Measurements from ENCODE around the gene CDS2. TPM values are rescaled to one million over a fixed set of nuclear protein-coding genes. Genes with fewer than 3 reads are reported as not detected.
A peak's percentile ranks its signal among the peaks of the same experiment; 100 is the strongest.
"Not testable (repeated sequence)": the region's sequence is repeated elsewhere in the genome, so short reads cannot be mapped to it uniquely, and the experiment has no call there.

CDS2 gene
- total RNA-seq, 2 experiments from 2014 or later: 56.2 to 58.3 TPM

DNA sequence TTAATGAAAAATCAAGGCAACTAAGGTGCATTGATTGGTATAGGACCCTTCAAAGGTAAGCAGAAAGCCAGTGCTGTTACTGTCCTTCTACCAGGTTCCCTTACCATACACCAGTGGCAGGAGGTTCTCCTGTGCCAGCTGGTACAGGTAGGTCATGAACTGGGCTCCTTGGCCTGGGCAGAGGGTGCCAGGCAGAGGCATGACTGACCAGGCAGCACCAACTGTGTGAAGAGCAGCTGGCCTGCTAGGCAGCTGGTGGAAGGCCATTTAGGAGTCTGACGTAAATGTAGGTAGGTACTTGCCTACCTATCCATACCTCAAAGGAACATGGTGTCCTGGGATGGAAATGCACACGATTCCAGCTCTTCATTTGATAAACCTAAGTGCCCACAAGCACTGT lies 30.3 kb upstream of the CDS2 start:
- Mint-ChIP-seq H3K4me1 (ENCODE audit: low read depth) (peaks cover 8% of the 10 kb centered on the region), H3K9me3 (ENCODE audit: insufficient read depth) (no peaks in the 10 kb centered on the region), H3K4me3 (no peak overlapping the region), H3K27me3 (ENCODE audit: low read depth) (no peaks in the 10 kb centered on the region), H3K36me3 (ENCODE audit: low read depth) (peaks cover 37% of the 10 kb centered on the region), H3K27ac (no peak overlapping the region)
- no peak for DNase-seq
- CTCF ChIA-PET: interaction anchor here (3.3 kb wide), 1 partner anchor 40 kb away, joined by 16 read pairs; no protein-coding TSS in a partner anchor
- POLR2A ChIA-PET: no interaction called here
- ATAC-seq: no peak

DNA sequence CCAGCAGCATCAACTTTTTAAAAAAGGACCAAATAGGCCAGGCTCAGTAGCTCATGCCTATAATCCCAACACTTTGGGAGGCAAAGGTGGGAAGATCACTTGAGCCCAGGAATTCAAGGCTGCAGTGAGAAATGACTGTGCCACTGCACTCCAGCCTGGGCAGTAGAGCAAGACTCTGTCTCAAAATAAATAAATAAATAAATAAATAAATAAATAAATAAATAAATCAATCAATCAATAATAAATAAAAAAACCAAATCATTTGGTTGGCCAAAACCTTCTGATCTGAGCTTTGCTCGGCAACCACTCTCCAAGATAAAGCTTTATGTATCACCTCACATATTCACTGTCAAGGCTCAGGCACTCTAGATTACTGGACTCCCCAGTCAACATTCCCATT lies 27.8 kb upstream of the CDS2 start:
- H3K9me3 Mint-ChIP-seq (ENCODE audit: insufficient read depth); H3K27ac Mint-ChIP-seq; H3K4me1 Mint-ChIP-seq (ENCODE audit: low read depth); H3K4me3 Mint-ChIP-seq; DNase-seq; ATAC-seq; H3K27me3 Mint-ChIP-seq (ENCODE audit: low read depth): not testable (repeated sequence)
- ChIA-PET CTCF (interaction anchor here (1.0 to 4.7 kb wide), 9 partner anchors 8 to 358 kb away, joined by 3 to 139 read pairs (median 4); no protein-coding TSS in a partner anchor), POLR2A (interaction anchor here (0.6 to 1.2 kb wide), 2 partner anchors 8 to 137 kb away, joined by 3 read pairs; no protein-coding TSS in a partner anchor)
- H3K36me3 Mint-ChIP-seq (ENCODE audit: low read depth): peaks cover 51% of the 10 kb centered on the region

GRCh38 chr20:5099909-5100308 lies 26.9 kb upstream of the CDS2 start:
- DNase-seq; H3K4me1 Mint-ChIP-seq (ENCODE audit: low read depth); H3K9me3 Mint-ChIP-seq (ENCODE audit: insufficient read depth); H3K27ac Mint-ChIP-seq; H3K27me3 Mint-ChIP-seq (ENCODE audit: low read depth); H3K4me3 Mint-ChIP-seq; ATAC-seq: not testable (repeated sequence)
- POLR2A ChIA-PET: interaction anchor here (1.7 kb wide), 1 partner anchor 45 kb away, joined by 4 read pairs; no protein-coding TSS in a partner anchor
- peaks cover 59% of the 10 kb centered on the region for H3K36me3 Mint-ChIP-seq (ENCODE audit: low read depth)
- CTCF ChIA-PET: interaction anchor here (1.0 to 4.7 kb wide), 32 partner anchors 8 to 359 kb away, joined by 3 to 139 read pairs (median 6); partner anchors contain the start of genes PCNA and SLC23A2

DNA sequence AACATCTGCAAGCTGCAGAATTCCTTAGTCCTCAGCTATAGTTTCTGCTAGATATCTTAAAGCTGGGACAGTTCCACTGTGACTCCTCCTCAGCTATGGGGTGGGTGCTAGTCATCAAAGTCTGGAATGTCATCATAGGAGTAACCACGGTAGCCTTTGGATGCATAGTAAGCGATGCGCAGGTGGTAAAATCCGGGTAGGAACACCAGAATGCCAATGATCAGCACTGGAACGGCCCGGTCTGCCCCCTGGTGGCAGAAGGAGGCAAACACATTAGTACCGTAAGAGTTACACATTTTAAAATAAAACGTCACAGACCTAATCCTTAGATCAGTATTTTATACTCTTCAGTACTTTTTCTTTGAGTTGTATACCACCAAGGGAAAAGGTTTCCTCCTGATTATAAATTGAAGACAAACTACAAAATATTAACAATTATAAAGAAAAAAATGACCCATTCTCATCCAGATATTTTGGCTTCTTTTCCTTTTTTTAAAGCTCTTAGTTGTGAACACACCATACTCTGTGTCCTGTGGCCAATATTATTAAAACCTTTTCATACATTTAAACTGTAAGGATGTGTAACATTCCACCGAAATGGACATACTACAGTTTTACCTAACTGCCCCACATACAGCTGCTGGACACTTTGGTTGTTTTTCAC lies 26.0 kb upstream of the CDS2 start:
- no peak overlapping the region for H3K4me3 Mint-ChIP-seq
- ATAC-seq (peak; percentile 84), DNase-seq (peak; percentile 79)
- peaks cover 57% of the 10 kb centered on the region for H3K36me3 Mint-ChIP-seq (ENCODE audit: low read depth)
- no peak overlapping the region for H3K27ac Mint-ChIP-seq
- H3K27me3 Mint-ChIP-seq (ENCODE audit: low read depth): no peaks in the 10 kb centered on the region
- ChIA-PET CTCF (interaction anchor here (0.7 to 4.7 kb wide), 52 partner anchors 9 to 360 kb away, joined by 3 to 139 read pairs (median 5); partner anchors contain the start of genes CDS2, PCNA and SLC23A2), POLR2A (interaction anchor here (0.8 to 1.7 kb wide), 2 partner anchors 44 to 46 kb away, joined by 4 to 9 read pairs; no protein-coding TSS in a partner anchor)
- peaks cover 8% of the 10 kb centered on the region for H3K4me1 Mint-ChIP-seq (ENCODE audit: low read depth)
- no peaks in the 10 kb centered on the region for H3K9me3 Mint-ChIP-seq (ENCODE audit: insufficient read depth)

DNA sequence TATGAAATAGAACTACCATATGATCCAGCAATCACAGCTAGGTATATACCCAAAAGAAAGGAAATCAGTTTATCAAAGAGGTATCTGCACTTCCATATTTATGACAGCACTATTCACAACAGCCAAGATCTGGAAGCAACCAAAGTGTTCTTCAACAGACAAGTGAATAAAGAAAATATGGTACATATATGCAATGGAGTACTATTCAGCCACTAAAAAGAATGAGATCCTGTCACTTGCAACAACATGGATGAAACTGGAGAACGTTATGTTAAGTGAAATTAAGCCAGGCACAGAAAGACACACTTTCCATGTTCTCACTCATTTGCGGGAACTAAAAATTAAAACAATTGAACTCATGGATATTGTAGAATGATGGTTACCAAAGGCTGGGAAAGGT lies 22.3 kb upstream of the CDS2 start:
- no peaks in the 10 kb centered on the region for H3K27me3 Mint-ChIP-seq (ENCODE audit: low read depth)
- H3K9me3 Mint-ChIP-seq (ENCODE audit: insufficient read depth): no peaks in the 10 kb centered on the region
- DNase-seq (no peak), ATAC-seq (no peak)
- peaks cover 57% of the 10 kb centered on the region for H3K36me3 Mint-ChIP-seq (ENCODE audit: low read depth)
- H3K4me1 Mint-ChIP-seq (ENCODE audit: low read depth): peaks cover 8% of the 10 kb centered on the region
- H3K27ac Mint-ChIP-seq: no peak overlapping the region
- ChIA-PET POLR2A (interaction anchor here (1.8 kb wide), 1 partner anchor 15 kb away, joined by 4 read pairs; the partner anchor contains the start of gene PCNA), CTCF (interaction anchor here (1.0 to 2.0 kb wide), 4 partner anchors 11 to 366 kb away, joined by 3 to 6 read pairs (median 3); no protein-coding TSS in a partner anchor)
- H3K4me3 Mint-ChIP-seq: no peak overlapping the region

DNA sequence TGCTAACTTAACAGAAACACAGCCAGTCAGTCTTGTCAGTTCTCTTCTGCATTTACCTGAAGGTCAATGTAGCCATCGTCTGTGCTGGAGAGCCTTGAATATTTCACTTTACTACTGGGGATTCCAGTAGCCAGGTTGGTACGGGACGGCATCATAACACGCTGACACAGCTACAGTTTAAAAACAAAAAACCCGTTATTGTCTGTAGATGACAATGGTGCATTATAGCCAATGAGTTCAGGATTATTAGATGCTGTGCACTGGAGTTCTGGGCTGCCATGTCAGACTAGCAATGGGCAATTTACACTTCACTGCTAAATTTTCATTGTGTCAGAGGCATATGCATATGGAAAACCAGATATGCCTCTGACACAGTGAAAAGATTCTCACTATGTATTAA lies 17.5 kb upstream of the CDS2 start:
- Mint-ChIP-seq H3K9me3 (ENCODE audit: insufficient read depth) (no peaks in the 10 kb centered on the region), H3K4me1 (ENCODE audit: low read depth) (peaks cover 20% of the 10 kb centered on the region), H3K27me3 (ENCODE audit: low read depth) (no peaks in the 10 kb centered on the region), H3K36me3 (ENCODE audit: low read depth) (peaks cover 48% of the 10 kb centered on the region), H3K4me3 (no peak overlapping the region), H3K27ac (no peak overlapping the region)
- POLR2A ChIA-PET: no interaction called here
- CTCF ChIA-PET: no interaction called here
- ATAC-seq (no peak), DNase-seq (no peak)

GRCh38 chr20:5113615-5113986 lies 13.2 kb upstream of the CDS2 start:
- Mint-ChIP-seq H3K4me3 (peak overlapping the region; percentile 87), H3K4me1 (ENCODE audit: low read depth) (peaks cover 56% of the 10 kb centered on the region), H3K9me3 (ENCODE audit: insufficient read depth) (no peaks in the 10 kb centered on the region), H3K36me3 (ENCODE audit: low read depth) (peaks cover 75% of the 10 kb centered on the region), H3K27me3 (ENCODE audit: low read depth) (no peaks in the 10 kb centered on the region), H3K27ac (peak overlapping the region; percentile 90)
- CTCF ChIA-PET: no interaction called here
- DNase-seq (no peak), ATAC-seq (no peak)
- POLR2A ChIA-PET: interaction anchor here (0.6 kb wide), 1 partner anchor 448 kb away, joined by 3 read pairs; no protein-coding TSS in a partner anchor

DNA sequence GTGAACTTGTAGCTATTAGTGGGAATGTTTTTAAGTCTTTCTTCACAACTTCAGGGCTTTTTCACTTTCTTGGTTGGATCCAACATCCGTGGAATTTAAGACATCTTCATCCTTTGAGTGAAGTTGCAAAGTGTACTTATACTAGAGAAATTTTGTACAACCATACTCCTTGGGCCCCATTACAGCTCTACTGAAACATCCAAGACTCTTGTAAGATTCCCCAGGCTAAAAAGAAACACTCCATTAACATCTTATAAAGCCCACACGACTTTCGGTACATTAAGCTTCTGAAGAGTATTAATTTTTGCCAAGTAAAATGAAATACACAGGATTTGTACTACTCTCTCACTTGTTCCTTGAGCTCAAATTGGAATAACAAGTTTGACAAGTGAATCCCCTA lies 12.4 kb upstream of the CDS2 start:
- Mint-ChIP-seq H3K27me3 (ENCODE audit: low read depth) (no peaks in the 10 kb centered on the region), H3K36me3 (ENCODE audit: low read depth) (peaks cover 75% of the 10 kb centered on the region), H3K4me3 (peak overlapping the region; percentile 87), H3K4me1 (ENCODE audit: low read depth) (peaks cover 56% of the 10 kb centered on the region), H3K27ac (peak overlapping the region; percentile 90), H3K9me3 (ENCODE audit: insufficient read depth) (no peaks in the 10 kb centered on the region)
- POLR2A ChIA-PET: interaction anchor here (0.6 to 1.0 kb wide), 5 partner anchors 8 to 422 kb away, joined by 3 to 5 read pairs (median 4); no protein-coding TSS in a partner anchor
- no peak for ATAC-seq
- DNase-seq: no peak
- CTCF ChIA-PET: interaction anchor here (3.0 kb wide), 1 partner anchor 108 kb away, joined by 15 read pairs; no protein-coding TSS in a partner anchor

DNA sequence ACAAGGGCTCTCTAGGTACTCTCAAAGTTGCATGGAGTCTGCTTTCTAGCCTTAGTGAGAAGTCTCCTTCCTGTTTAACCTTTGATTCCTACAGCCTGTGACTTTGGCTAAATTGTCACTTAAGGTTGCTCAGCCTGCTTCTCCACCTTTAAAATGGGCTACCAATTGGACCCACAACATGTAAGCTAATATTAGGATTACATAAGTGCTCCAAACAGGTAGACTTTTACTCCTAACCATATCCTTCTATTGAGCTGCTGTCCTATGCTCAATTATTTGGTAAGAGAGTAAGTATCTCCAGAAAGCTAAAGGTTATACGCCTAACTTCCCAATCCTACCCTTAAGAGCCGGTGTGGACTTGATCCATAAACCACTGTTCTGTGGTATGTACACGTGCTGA lies 9.9 kb upstream of the CDS2 start:
- no peak for ATAC-seq
- no peak for DNase-seq
- Mint-ChIP-seq H3K4me1 (ENCODE audit: low read depth) (peaks cover 68% of the 10 kb centered on the region), H3K27me3 (ENCODE audit: low read depth) (no peaks in the 10 kb centered on the region), H3K27ac (peak overlapping the region; percentile 97), H3K9me3 (ENCODE audit: insufficient read depth) (no peaks in the 10 kb centered on the region), H3K4me3 (peak overlapping the region; percentile 91), H3K36me3 (ENCODE audit: low read depth) (peaks cover 72% of the 10 kb centered on the region)
- ChIA-PET POLR2A (interaction anchor here (1.3 to 1.7 kb wide), 2 partner anchors 76 to 305 kb away, joined by 3 to 4 read pairs; no protein-coding TSS in a partner anchor), CTCF (interaction anchor here (1.4 to 3.0 kb wide), 3 partner anchors 16 to 106 kb away, joined by 3 to 15 read pairs (median 6); no protein-coding TSS in a partner anchor)

DNA sequence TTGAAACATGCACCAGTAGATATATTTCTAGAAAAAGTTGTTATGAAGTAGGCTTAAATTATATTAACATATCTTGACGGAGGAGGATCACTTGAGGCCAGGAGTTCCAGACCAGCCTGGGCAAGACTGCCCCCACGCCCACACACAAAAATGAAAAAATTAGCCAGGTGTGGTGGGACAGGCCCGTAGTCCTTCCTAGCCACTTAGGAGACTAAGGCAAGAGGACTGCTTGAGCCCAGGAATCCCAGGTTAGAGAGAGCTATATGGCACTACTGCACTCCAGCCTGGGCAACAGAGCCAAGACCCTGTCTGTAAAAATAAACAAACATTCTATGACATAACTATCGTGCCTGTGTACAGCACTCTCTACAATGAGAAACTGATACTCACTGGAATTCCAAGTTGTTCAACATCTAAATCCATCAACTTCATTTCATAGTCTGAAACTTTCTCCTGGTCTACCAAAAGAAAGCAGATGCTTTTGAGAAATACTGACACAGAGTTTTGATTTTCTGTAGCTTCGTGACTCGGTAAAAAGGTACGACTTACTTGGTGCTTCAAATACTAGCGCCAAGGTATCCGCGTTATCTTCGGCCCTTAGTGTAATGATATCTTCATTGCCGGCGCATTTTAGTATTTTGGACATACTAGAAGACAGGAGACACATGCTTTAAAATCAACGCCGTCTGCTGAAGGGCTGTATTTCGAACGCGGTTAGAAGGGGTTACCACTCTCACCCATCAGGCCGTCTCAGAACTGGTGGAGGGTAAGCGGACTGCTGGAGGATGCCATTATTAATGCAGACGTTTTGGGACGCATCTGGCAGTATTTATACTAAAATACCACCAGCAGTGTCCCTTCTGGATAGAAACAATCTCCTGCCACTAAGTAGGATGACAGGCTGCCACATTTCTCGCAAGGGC lies 8.3 kb upstream of the CDS2 start:
- no peak for DNase-seq
- Mint-ChIP-seq H3K27me3 (ENCODE audit: low read depth) (no peaks in the 10 kb centered on the region), H3K9me3 (ENCODE audit: insufficient read depth) (no peaks in the 10 kb centered on the region), H3K27ac (peak overlapping the region; percentile 97), H3K4me3 (peak overlapping the region; percentile 91), H3K36me3 (ENCODE audit: low read depth) (peaks cover 66% of the 10 kb centered on the region), H3K4me1 (ENCODE audit: low read depth) (peaks cover 73% of the 10 kb centered on the region)
- POLR2A ChIA-PET: interaction anchor here (0.6 to 2.2 kb wide), 5 partner anchors 13 to 307 kb away, joined by 3 to 11 read pairs (median 4); no protein-coding TSS in a partner anchor
- no peak for ATAC-seq
- CTCF ChIA-PET: interaction anchor here (1.0 to 2.0 kb wide), 3 partner anchors 18 to 87 kb away, joined by 3 to 29 read pairs (median 7); no protein-coding TSS in a partner anchor

- POLR2A ChIA-PET: interaction anchor here (0.6 to 2.2 kb wide), 13 partner anchors 12 to 307 kb away, joined by 3 to 11 read pairs (median 4); no protein-coding TSS in a partner anchor
- CTCF ChIA-PET: interaction anchor here (1.0 to 2.0 kb wide), 4 partner anchors 18 to 163 kb away, joined by 3 to 29 read pairs (median 6); no protein-coding TSS in a partner anchor
- Mint-ChIP-seq H3K4me1 (ENCODE audit: low read depth) (peaks cover 72% of the 10 kb centered on the region), H3K4me3 (peak overlapping the region; percentile 91), H3K27ac (peak overlapping the region; percentile 97), H3K36me3 (ENCODE audit: low read depth) (peaks cover 61% of the 10 kb centered on the region), H3K9me3 (ENCODE audit: insufficient read depth) (no peaks in the 10 kb centered on the region), H3K27me3 (ENCODE audit: low read depth) (no peaks in the 10 kb centered on the region)
- ATAC-seq (no peak), DNase-seq (no peak)
These were observed 7.7 kb upstream of the CDS2 start for GRCh38 chr20:5119143-5119434.

All from activated CD8-positive, alpha-beta T cell treated with anti-CD3 and anti-CD28 coated beads, Interleukin-2, amount 10 ng/mL, durations not matched to agents 7 days and 5 days (primary cell).